Measurements from ENCODE around the gene CMSS1. TPM values are rescaled to one million over a fixed set of nuclear protein-coding genes. Genes with fewer than 3 reads are reported as not detected.
A peak's percentile ranks its signal among the peaks of the same experiment; 100 is the strongest.

Gene CMSS1
- polyA plus RNA-seq, 2 of the 4 experiments (the other 2 are of a cell fraction) = 61.1 to 62.9 TPM

GRCh38 chr3:99885851-99886250 is 68.2 kb downstream of the CMSS1 start:
- Histone ChIP-seq H3K27ac (no peak overlapping the region), H3K9me3 (no peaks in the 10 kb centered on the region), H3K4me1 (no peaks in the 10 kb centered on the region), H3K4me2 (no peak overlapping the region), H3K4me3 (no peak overlapping the region)
- no peak for DNase-seq (ENCODE audit: low read depth in 1 of 2, low spot score in 1 of 2)
- TF ChIP-seq REST (IDR thresholded peaks at IDR 0.05) = no peak
- no peak for TF ChIP-seq JUNB (IDR thresholded peaks at IDR 0.05)
- TF ChIP-seq, protein P1, sequence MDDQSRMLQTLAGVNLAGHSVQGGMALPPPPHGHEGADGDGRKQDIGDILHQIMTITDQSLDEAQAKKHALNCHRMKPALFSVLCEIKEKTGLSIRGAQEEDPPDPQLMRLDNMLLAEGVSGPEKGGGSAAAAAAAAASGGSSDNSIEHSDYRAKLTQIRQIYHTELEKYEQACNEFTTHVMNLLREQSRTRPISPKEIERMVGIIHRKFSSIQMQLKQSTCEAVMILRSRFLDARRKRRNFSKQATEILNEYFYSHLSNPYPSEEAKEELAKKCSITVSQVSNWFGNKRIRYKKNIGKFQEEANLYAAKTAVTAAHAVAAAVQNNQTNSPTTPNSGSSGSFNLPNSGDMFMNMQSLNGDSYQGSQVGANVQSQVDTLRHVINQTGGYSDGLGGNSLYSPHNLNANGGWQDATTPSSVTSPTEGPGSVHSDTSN (IDR thresholded peaks at IDR 0.05) = no peak
- no peak for TF ChIP-seq POLR2A (IDR thresholded peaks at IDR 0.05; ENCODE audit: low read length)
- TF ChIP-seq ZFP36 (IDR thresholded peaks at IDR 0.05; ENCODE audit: borderline replicate concordance, partially characterized antibody) = no peak
- FAIRE-seq = no peak
- CTCF ChIA-PET = no interaction called here
- peak; percentile 44 to 71; a peak in 4 of 6 replicates for ATAC-seq
- POLR2A ChIA-PET = no interaction called here
- WGBS (ENCODE audit: missing lambda C conversion rate) = 95% methylated on average over 3 of the region's 3 CpGs

DNA sequence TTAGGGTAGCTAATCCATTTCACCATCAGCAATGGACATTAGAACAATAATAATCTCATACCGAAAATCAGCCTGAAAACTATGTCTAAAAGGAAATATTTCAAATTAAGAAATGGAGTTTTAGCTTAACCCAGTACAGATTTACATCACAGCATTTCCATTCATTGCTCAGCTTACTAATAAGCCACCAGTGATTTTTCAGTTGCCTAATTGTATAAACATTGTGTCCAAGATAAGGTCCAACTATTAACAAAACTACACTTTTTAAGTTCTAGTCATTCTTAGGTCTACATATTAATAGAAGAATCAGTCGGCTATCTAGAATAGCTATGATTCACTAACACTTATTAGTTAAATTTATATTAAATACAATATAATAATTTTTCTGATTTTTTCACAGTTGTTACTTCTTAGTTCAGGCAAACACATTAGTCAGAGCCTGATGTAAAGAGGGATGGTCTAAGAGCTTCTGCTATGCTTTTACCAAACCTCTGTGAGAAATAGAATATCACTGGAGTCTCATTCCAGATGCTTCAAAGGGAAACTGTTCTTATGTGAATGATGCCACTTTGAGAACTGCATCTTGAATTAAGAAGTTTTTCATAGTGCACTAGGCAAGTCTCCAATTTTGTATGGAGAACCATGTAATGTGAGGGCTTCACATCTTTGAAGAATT is 74.1 kb downstream of the CMSS1 start:
- Histone ChIP-seq H3K4me1 (peaks cover 16% of the 10 kb centered on the region), H3K9me3 (no peaks in the 10 kb centered on the region), H3K4me2 (no peak overlapping the region), H3K4me3 (no peak overlapping the region), H3K27ac (no peak overlapping the region)
- POLR2A ChIA-PET = no interaction called here
- ATAC-seq (no peak), DNase-seq (ENCODE audit: low read depth in 1 of 2, low spot score in 1 of 2) (no peak), FAIRE-seq (no peak)
- CTCF ChIA-PET = interaction anchor here (1.0 to 1.6 kb wide), 5 partner anchors 7 to 120 kb away, joined by 3 read pairs; no protein-coding TSS in a partner anchor
- TF ChIP-seq PHF8 (IDR thresholded peaks at IDR 0.05; ENCODE audit: borderline replicate concordance, low read depth) (no peak), GATA3 (IDR thresholded peaks at IDR 0.05; ENCODE audit: borderline replicate concordance) (no peak), MAFK (IDR thresholded peaks at IDR 0.05; ENCODE audit: partially characterized antibody) (no peak), EHMT2 (IDR thresholded peaks at IDR 0.05; ENCODE audit: low read depth) (no peak), ESRRA (IDR thresholded peaks at IDR 0.05; ENCODE audit: borderline replicate concordance, low read length) (no peak), JUN (IDR thresholded peaks at IDR 0.05) (no peak), USF2 (IDR thresholded peaks at IDR 0.05) (no peak), TP53 (CRISPR knock-in tag; IDR thresholded peaks at IDR 0.05) (no peak), JUNB (IDR thresholded peaks at IDR 0.05) (no peak), POLR2AphosphoS2 (conservative IDR thresholded peaks at IDR 0.05; ENCODE audit: low read length) (no peak), HDAC2 (IDR thresholded peaks at IDR 0.05) (no peak), FOXS1 (CRISPR knock-in tag; IDR thresholded peaks at IDR 0.05) (no peak), POLR2A (IDR thresholded peaks at IDR 0.05; ENCODE audit: low read length) (no peak), RARB (CRISPR knock-in tag; IDR thresholded peaks at IDR 0.05) (no peak), NR3C1 (IDR thresholded peaks at IDR 0.05) (no peak), FOSB (CRISPR knock-in tag; IDR thresholded peaks at IDR 0.05) (no peak), TFCP2L1 (CRISPR knock-in tag; IDR thresholded peaks at IDR 0.05) (no peak)
- TF ChIP-seq, protein P2, sequence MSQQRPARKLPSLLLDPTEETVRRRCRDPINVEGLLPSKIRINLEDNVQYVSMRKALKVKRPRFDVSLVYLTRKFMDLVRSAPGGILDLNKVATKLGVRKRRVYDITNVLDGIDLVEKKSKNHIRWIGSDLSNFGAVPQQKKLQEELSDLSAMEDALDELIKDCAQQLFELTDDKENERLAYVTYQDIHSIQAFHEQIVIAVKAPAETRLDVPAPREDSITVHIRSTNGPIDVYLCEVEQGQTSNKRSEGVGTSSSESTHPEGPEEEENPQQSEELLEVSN (IDR thresholded peaks at IDR 0.05; ENCODE audit: borderline replicate concordance, low read depth) = no peak
- WGBS (ENCODE audit: missing lambda C conversion rate) = 94% methylated on average over 2 of the region's 2 CpGs

Measured in A549 (cell line).